NCI-H146 treated with DMSO at 0.1 percent for 48 hours (cell line): ENCODE measurements around the gene RPLP1.
A peak's percentile ranks its signal among the peaks of the same experiment; 100 is the strongest.

Source experiments
- DNase-seq: peaks from one replicate; lab custom pipeline; 2025; ENCODE audit not compliant: unreplicated experiment; lab: John Stamatoyannopoulos, UW

RPLP1 gene

GRCh38 chr15:69468241-69469121 lies 15.9 kb downstream of the RPLP1 start:
- peak; percentile 74 for DNase-seq

GRCh38 chr15:69469467-69470201 lies 17.0 kb downstream of the RPLP1 start:
- no peak for DNase-seq

GRCh38 chr15:69472046-69472445 lies 19.4 kb downstream of the RPLP1 start:
- DNase-seq: no peak

- no peak for DNase-seq
Observed at GRCh38 chr15:69472562-69472961, 19.9 kb downstream of the RPLP1 start.

GRCh38 chr15:69474291-69474690 lies 21.7 kb downstream of the RPLP1 start:
- DNase-seq: no peak

- DNase-seq: no peak
Observed at GRCh38 chr15:69474846-69475455, 22.3 kb downstream of the RPLP1 start.

- DNase-seq: peak; percentile 22
Observed at GRCh38 chr15:69475769-69476358, 23.2 kb downstream of the RPLP1 start.

GRCh38 chr15:69476704-69477473 lies 24.3 kb downstream of the RPLP1 start:
- no peak for DNase-seq

GRCh38 chr15:69478259-69478781 lies 25.7 kb downstream of the RPLP1 start:
- DNase-seq: peak; percentile 4

- DNase-seq: no peak
Observed at GRCh38 chr15:69479081-69479480, 26.5 kb downstream of the RPLP1 start.

GRCh38 chr15:69479971-69480370 lies 27.4 kb downstream of the RPLP1 start:
- DNase-seq: no peak

- DNase-seq: no peak
Observed at GRCh38 chr15:69480932-69481331, 28.3 kb downstream of the RPLP1 start.

- DNase-seq: no peak
Observed at GRCh38 chr15:69482686-69483256, 30.2 kb downstream of the RPLP1 start.

GRCh38 chr15:69484837-69485236 lies 32.2 kb downstream of the RPLP1 start:
- DNase-seq: no peak

- no peak for DNase-seq
Observed at GRCh38 chr15:69486481-69487110, 34.0 kb downstream of the RPLP1 start.

- no peak for DNase-seq
Observed at GRCh38 chr15:69489073-69489571, 36.5 kb downstream of the RPLP1 start.

GRCh38 chr15:69490356-69491037 lies 37.9 kb downstream of the RPLP1 start:
- no peak for DNase-seq

- DNase-seq: no peak
Observed at GRCh38 chr15:69491038-69491505, 38.5 kb downstream of the RPLP1 start.

GRCh38 chr15:69493406-69493805 lies 40.8 kb downstream of the RPLP1 start:
- DNase-seq: no peak
